ENCODE data around the gene LIPM.
"Not testable (repeated sequence)": the region's sequence is repeated elsewhere in the genome, so short reads cannot be mapped to it uniquely, and the experiment has no call there.

The LIPM gene

GRCh38 chr10:88835096-88835909 is 32.8 kb downstream of the LIPM start:
- Mint-ChIP-seq H3K36me3 (ENCODE audit: low read depth) (no peaks in the 10 kb centered on the region), H3K9me3 (no peaks in the 10 kb centered on the region), H3K4me3 (no peak overlapping the region), H3K27me3 (ENCODE audit: low read depth) (peaks cover 3% of the 10 kb centered on the region), H3K4me1 (peaks cover 5% of the 10 kb centered on the region), H3K27ac (no peak overlapping the region)
- TF ChIP-seq CTCF (IDR thresholded peaks at IDR 0.05; ENCODE audit: unreplicated experiment in 3 of 3), result peak; percentile 86 to 89 (median 87)

- no peak for TF ChIP-seq CTCF (IDR thresholded peaks at IDR 0.05; ENCODE audit: unreplicated experiment in 3 of 3)
- H3K36me3 Mint-ChIP-seq (ENCODE audit: low read depth), result no peaks in the 10 kb centered on the region
- peaks cover under 1% of the 10 kb centered on the region for H3K4me1 Mint-ChIP-seq
- no peaks in the 10 kb centered on the region for H3K9me3 Mint-ChIP-seq
- peaks cover 3% of the 10 kb centered on the region for H3K27me3 Mint-ChIP-seq (ENCODE audit: low read depth)
- no peak overlapping the region for H3K4me3 Mint-ChIP-seq
- no peak overlapping the region for H3K27ac Mint-ChIP-seq
Observed at GRCh38 chr10:88835910-88836221, 33.3 kb downstream of the LIPM start.

- not testable (repeated sequence) for H3K4me3 Mint-ChIP-seq; H3K4me1 Mint-ChIP-seq; H3K27me3 Mint-ChIP-seq (ENCODE audit: low read depth); H3K9me3 Mint-ChIP-seq; H3K36me3 Mint-ChIP-seq (ENCODE audit: low read depth); H3K27ac Mint-ChIP-seq
Observed at GRCh38 chr10:88837632-88838031, 35.1 kb downstream of the LIPM start.

DNA sequence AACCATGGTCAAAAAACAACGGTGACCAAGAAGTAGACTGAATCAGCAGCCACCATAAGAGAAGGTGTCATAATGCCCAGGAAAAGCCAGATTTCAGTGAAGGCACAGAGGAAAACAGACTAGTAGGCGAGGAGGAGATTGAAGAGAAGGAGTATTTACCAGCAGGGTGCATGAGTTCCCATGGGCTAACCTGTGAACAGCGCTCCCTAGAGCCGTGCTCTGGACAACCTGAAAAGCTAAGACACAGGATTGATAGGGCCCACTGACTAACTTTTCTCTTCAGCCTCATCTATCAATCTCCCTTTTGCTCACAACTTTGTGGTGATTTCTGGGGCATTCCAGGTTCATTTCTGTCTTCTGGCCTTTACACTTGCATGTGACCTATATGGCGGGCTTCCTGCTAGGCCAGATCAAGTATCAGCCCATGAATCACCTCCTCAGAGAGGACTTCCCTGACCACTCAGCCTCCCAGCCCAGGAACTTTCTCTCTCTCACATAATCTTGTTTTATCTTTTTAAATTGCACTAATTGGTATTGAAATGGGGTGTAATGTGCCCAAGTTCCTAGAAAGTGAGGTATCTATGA is 36.3 kb downstream of the LIPM start:
- H3K9me3 Mint-ChIP-seq, result no peaks in the 10 kb centered on the region
- H3K27ac Mint-ChIP-seq, result no peak overlapping the region
- H3K4me3 Mint-ChIP-seq, result no peak overlapping the region
- H3K27me3 Mint-ChIP-seq (ENCODE audit: low read depth), result peaks cover 4% of the 10 kb centered on the region
- no peak for TF ChIP-seq CTCF (IDR thresholded peaks at IDR 0.05; ENCODE audit: unreplicated experiment in 3 of 3)
- no peaks in the 10 kb centered on the region for H3K36me3 Mint-ChIP-seq (ENCODE audit: low read depth)
- no peaks in the 10 kb centered on the region for H3K4me1 Mint-ChIP-seq

- Mint-ChIP-seq H3K4me1 (no peaks in the 10 kb centered on the region), H3K9me3 (no peaks in the 10 kb centered on the region), H3K27me3 (ENCODE audit: low read depth) (peaks cover 4% of the 10 kb centered on the region), H3K27ac (no peak overlapping the region), H3K4me3 (no peak overlapping the region), H3K36me3 (ENCODE audit: low read depth) (no peaks in the 10 kb centered on the region)
- no peak for TF ChIP-seq CTCF (IDR thresholded peaks at IDR 0.05; ENCODE audit: unreplicated experiment in 3 of 3)
Observed at GRCh38 chr10:88840104-88840503, 37.6 kb downstream of the LIPM start.

- H3K36me3 Mint-ChIP-seq (ENCODE audit: low read depth), result no peaks in the 10 kb centered on the region
- TF ChIP-seq CTCF (IDR thresholded peaks at IDR 0.05; ENCODE audit: unreplicated experiment in 3 of 3), result no peak
- H3K9me3 Mint-ChIP-seq, result no peaks in the 10 kb centered on the region
- peaks cover 4% of the 10 kb centered on the region for H3K27me3 Mint-ChIP-seq (ENCODE audit: low read depth)
- no peak overlapping the region for H3K27ac Mint-ChIP-seq
- no peaks in the 10 kb centered on the region for H3K4me1 Mint-ChIP-seq
- H3K4me3 Mint-ChIP-seq, result no peak overlapping the region
Observed at GRCh38 chr10:88840881-88841280, 38.4 kb downstream of the LIPM start.
